Hematopoietic multipotent progenitor cell (in vitro differentiated cells): ENCODE data around the gene NEO1. TPM values are rescaled to one million over a fixed set of nuclear protein-coding genes. Genes with fewer than 3 reads are reported as not detected.
A peak's percentile ranks its signal among the peaks of the same experiment; 100 is the strongest.

Experiments
- DNase-seq, 3 donors: peaks; one replicate each; pipeline ENCODE4 v3.0.0-alpha.2; 2011 to 2015; ENCODE audit warnings: low read depth in 2 of 3, low spot score in 2 of 3
- total RNA-seq: library from RNA; depleted of rRNA; stranded (reverse); fragments of >200 nt; gene quantifications from one replicate; pipeline ENCODE4 v1.2.3, GENCODE V29; 2012

The NEO1 gene
- total RNA-seq, 1 donor = 0.27 TPM

DNA sequence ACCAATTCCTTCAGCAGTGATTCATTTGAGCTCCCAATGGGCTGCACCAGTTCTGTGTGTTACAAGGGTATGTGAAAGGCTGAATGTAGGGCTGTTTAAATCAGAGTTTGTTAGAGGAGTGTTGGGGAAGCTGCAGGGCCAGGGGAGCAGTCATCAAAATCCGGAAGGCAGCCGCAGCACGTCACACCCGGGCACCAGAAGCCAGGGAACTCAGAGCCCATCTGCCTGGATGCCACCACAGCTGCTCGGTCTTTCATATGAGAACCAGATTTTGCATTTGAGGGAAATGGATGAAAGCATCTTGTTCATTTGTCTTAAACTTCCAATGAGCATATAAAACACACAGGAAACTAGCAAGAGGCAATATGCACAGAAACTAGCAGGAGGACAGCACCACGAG, 24.2 kb upstream of the NEO1 start:
- no peak for DNase-seq

- DNase-seq = no peak
Measured at GRCh38 chr15:73028831-73029451, 23.3 kb upstream of the NEO1 start.

GRCh38 chr15:73030122-73030679, 22.1 kb upstream of the NEO1 start:
- DNase-seq = no peak

DNA sequence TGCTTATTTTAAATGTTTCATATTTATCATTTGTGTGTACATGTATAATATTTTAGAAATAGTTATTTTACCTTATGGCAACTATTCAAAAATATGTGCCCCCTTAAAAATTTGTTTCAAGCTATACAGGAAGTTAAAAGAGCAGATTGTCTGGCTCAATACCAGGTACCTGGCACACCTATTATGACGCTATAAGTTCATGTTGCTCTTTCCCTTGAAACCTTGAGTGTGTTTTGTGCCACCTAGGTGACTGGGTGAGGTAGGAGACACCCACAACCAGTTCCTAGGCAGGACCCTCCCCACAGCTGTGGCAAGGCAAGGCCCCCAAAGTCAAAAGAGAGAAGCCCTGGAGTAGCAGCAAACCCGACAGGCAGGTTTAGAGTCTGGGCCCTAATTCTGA, 20.6 kb upstream of the NEO1 start:
- DNase-seq = no peak

DNA sequence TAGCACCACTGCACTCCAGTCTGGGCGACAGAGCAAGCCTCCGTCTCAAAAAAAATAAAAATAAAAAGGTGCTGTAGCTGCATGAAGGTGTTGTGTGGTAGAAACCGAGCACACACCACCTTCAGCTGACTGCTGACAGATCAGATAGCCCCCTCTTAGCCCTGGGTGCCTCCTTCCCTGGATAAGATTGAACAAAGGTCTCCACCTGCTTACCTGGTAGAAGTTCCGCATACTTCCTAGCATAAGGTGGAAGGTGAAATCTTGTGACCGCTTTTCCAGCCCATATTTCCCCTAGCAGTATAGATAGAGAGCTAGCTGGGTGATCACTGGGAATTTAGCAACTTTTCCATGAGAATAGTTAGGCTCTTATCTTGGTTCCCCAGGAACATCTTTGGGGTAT, 18.7 kb upstream of the NEO1 start:
- no peak for DNase-seq

- no peak for DNase-seq
Measured at GRCh38 chr15:73034221-73034620, 18.0 kb upstream of the NEO1 start.

DNA sequence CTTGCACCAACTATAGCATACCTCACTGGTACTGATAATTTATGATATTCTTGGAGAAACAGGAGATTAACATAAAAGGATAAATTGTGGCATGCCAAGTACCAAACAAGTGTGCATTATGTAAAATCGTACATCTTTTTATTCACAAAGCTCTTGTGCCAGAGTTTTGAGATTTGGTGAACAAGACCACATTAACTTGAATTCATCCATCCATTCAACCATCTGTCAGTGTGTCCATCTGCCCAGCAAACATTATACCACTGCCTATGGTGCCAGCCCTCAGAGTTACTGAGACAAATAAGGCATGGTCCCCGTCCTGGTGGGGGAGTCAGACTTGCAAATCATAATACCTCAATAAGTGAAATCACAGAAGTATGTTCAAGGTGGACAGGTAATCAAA, 17.0 kb upstream of the NEO1 start:
- no peak for DNase-seq

DNA sequence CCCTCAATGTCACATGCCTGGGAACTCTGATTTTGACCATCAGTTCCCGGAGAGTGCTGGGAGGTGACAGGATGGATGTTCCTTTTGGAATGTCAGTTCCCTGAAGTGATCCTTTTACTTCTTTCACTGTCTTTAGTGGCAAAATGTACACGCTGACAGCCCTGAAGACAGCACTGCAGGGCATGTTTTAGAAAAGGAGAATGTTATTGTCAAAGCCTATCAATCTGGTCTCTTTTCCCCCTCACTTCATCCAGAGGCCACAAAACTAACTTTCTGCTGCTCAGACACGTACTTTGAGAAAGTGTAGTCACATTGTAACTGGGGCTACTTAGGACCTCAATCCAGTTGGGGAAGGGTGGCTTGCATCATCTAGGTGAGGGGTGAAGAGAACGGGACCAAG, 14.0 kb upstream of the NEO1 start:
- DNase-seq = no peak

- no peak for DNase-seq
Measured at GRCh38 chr15:73046073-73046472, 6.2 kb upstream of the NEO1 start.

GRCh38 chr15:73047882-73048281, 4.4 kb upstream of the NEO1 start:
- DNase-seq = no peak

GRCh38 chr15:73048624-73049295, 3.5 kb upstream of the NEO1 start:
- DNase-seq = no peak

DNA sequence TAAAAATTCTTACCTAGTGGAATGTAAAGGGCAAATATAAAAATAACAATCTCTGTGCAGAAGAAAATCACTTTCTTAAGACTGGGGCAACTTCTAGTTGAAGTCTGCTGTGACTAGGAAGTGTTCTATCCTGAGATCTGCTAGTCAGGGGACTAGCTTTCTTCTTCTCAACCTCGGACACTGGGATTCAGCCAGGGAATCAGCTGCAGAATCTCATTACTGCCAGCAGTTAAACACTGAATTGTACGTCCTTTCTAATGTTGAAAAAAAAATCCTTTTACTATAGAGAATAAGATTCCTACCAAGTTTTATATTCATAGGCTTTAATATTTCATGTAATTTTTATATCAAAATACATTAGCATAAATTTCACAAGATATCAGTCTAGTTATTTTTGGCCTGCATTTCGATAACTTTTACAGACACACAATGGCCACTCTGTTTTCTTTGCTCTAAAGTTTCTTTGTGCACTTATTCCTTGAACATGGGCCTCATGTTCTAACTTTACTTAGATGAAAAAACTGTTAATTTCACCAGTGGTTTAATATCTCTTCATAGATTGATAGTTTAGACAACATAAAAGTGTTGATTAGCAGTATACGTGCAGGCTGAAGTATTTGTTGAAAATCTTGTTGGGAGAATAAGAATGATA, 2.6 kb upstream of the NEO1 start:
- no peak for DNase-seq

DNA sequence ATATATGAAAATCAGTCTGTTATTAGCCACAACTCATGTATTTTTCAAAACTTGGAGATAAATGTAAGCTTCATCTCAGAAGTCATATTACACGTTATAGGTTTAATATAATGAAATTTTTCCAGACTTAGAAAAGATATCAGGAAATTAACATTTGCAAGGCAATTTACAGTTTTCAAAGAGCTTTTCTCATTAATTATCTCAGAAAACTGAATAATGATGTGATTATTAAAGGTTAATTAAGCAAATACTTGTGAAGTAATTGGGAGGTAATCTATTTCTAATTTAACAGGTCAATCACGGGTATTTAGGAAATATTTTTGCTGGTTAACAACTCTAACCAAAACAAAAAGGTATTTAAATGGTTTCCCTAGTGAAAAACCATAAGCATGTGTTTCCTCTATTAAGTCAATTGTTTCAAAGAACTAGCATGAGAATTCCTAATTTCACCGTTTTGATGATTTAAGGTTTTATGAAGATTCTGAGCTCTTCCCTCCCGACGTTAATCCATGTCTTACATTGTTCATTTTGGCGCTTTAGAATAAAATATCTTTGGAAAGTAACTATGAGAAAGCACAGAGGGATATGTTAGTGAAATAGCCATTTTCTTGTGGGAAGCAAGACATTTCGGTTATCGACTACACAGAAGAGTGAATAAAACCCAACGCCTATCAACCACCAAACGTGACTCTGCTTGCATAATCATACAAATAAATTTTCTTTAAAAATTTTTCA, 1.5 kb upstream of the NEO1 start:
- peak in 1 of 3 donors; percentile 16 for DNase-seq

- DNase-seq = peak in 1 of 3 donors; percentile 6
Measured at GRCh38 chr15:73051391-73051806, 864 bp upstream of the NEO1 start.

GRCh38 chr15:73052653-73053397, 562 bp downstream of the NEO1 start:
- DNase-seq = peak; percentile 1 to 31 (median 23)

DNA sequence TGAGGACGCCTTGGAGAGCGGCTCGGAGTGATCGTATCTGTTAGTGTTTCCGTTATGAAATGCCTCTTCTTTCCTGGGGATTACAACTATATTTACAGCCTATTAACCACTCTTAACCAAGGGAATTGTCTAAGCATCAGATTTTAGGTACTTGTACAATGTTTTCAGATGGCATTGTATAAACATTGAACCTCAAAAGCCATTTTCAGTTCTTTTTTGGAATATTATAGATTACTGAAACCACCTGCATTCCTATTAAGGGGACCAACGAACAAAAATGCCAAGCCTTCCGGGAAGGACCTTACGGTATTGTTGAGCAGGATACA, 1.1 kb downstream of the NEO1 start:
- no peak for DNase-seq

- no peak for DNase-seq
Measured at GRCh38 chr15:73054417-73054953, 2.2 kb downstream of the NEO1 start.

DNA sequence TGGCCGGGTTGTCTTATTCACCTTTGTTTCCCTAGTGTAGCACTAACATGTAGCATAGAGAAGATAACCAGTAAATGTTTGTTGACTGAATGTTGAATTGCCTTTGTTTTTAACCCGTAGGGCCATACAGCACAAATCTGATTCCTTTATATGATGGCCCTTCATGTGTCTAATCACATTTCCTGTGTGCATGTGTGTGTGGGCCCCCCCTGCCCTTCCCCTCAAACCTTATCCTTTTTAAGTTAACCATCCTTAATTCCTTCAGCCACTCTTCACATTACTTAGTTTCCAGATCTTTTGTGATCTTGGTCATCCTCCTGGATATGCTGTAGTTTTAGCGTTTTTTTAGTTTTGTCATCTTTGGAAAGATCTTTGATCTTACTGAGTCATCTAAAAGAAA, 4.2 kb downstream of the NEO1 start:
- no peak for DNase-seq

GRCh38 chr15:73058437-73058836, 6.2 kb downstream of the NEO1 start:
- DNase-seq = no peak

DNA sequence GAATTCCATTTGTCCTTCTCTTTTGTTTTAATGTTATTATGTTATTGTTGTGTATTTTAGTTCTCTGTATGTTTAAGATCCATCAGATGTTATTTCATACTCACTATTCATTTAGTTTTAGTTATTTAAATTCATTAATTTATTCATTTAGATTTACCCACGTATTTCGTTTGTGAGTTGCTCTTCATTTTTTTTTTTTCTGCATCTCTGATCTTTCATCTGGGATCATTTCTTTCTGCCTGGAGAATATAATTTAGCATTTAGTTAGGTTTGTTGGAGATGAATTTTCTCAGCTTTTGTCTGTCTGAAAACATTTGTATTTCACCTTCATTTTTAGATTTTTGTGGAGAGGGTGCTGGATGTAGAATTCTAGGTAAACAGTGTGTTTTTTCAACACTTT, 12.9 kb downstream of the NEO1 start:
- no peak for DNase-seq
